ENCODE measurements around the gene CLTCL1. TPM values are rescaled to one million over a fixed set of nuclear protein-coding genes. Genes with fewer than 3 reads are reported as not detected.

Gene CLTCL1
- total and polyA plus RNA-seq, 2 donors (not counting 1 experiment from before 2014, with no cell fraction given): 1.0 to 5.5 TPM

DNA sequence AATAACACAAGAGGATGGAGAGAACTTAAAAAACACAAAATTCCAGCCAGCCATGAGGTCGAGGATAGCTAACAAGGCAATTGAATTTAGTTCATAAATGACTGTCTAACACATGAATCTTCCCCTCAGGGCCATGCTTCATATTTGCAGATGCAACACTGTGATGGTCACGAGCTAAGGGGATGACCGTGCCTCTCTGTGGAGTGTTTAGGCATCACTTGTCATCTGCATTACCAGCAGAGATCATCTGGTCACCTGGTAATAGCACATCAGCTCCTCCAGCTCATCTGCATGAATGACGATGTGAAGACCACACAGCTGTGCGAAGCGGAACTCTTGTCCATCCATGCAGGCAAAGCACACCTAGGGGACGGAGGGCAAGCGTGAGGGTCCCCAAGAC is 92.0 kb downstream of the CLTCL1 start:
- Histone ChIP-seq H3K9ac (ENCODE audit: low read length) (no peak overlapping the region), H3K36me3 (replicated peaks in 1 of 2; ENCODE audit: control extremely low read depth in 1 of 2, control insufficient read depth in 1 of 2, extremely low read depth in 1 of 2, insufficient read depth in 2 of 2, low read length in 1 of 2) (no peaks in the 10 kb centered on the region), H4K20me1 (ENCODE audit: control insufficient read depth, insufficient read depth, low read length, poor library complexity, severe bottlenecking) (no peaks in the 10 kb centered on the region), H3K4me3 (ENCODE audit: control extremely low read depth in 1 of 5, extremely low read depth in 1 of 5, insufficient read depth in 1 of 5, low read depth in 2 of 5, low read length in 4 of 5) (no peak overlapping the region), H3K4me1 (ENCODE audit: control insufficient read depth in 2 of 2, insufficient read depth in 2 of 2, low read length in 2 of 2) (peaks cover 5% of the 10 kb centered on the region in 2 donors), H3K79me2 (ENCODE audit: control insufficient read depth, insufficient read depth, low read length) (no peaks in the 10 kb centered on the region), H3K9me3 (ENCODE audit: control extremely low read depth in 1 of 3, control insufficient read depth in 2 of 3, insufficient read depth in 1 of 3, low read length in 2 of 3) (no peaks in the 10 kb centered on the region), H3K4me2 (replicated peaks; ENCODE audit: low read depth, low read length, poor library complexity, severe bottlenecking) (no peak overlapping the region), H3K27ac (ENCODE audit: low read length in 2 of 2) (no peak overlapping the region), H2AFZ (ENCODE audit: insufficient read depth, low read depth, low read length, poor library complexity, severe bottlenecking) (no peak overlapping the region), H3K27me3 (replicated peaks in 1 of 4; ENCODE audit: control extremely low read depth in 1 of 4, control insufficient read depth in 3 of 4, insufficient read depth in 4 of 4, low read length in 3 of 4) (no peaks in the 10 kb centered on the region)
- TF ChIP-seq, protein P1, sequence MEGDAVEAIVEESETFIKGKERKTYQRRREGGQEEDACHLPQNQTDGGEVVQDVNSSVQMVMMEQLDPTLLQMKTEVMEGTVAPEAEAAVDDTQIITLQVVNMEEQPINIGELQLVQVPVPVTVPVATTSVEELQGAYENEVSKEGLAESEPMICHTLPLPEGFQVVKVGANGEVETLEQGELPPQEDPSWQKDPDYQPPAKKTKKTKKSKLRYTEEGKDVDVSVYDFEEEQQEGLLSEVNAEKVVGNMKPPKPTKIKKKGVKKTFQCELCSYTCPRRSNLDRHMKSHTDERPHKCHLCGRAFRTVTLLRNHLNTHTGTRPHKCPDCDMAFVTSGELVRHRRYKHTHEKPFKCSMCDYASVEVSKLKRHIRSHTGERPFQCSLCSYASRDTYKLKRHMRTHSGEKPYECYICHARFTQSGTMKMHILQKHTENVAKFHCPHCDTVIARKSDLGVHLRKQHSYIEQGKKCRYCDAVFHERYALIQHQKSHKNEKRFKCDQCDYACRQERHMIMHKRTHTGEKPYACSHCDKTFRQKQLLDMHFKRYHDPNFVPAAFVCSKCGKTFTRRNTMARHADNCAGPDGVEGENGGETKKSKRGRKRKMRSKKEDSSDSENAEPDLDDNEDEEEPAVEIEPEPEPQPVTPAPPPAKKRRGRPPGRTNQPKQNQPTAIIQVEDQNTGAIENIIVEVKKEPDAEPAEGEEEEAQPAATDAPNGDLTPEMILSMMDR (IDR thresholded peaks at IDR 0.05): no peak
- TF ChIP-seq EZH2 (IDR thresholded peaks at IDR 0.05; ENCODE audit: borderline replicate concordance, insufficient read depth, low read depth, low read length, poor library complexity, severe bottlenecking): no peak
- peaks cover 16% of the 10 kb centered on the region for H3K4me1 Mint-ChIP-seq
- no peak overlapping the region for H3K27ac Mint-ChIP-seq
- peaks cover 3% of the 10 kb centered on the region for H3K27me3 Mint-ChIP-seq
- DNase-seq (no peak), ATAC-seq (ENCODE audit: low read depth) (no peak)
- intact Hi-C loops (cut with micrococcal nuclease): no loop called here
- ChIA-PET CTCF (interaction anchor here (0.6 kb wide), 1 partner anchor 80 kb away, joined by 3 read pairs; no protein-coding TSS in a partner anchor), POLR2A (no interaction called here)
- no peaks in the 10 kb centered on the region for H3K9me3 Mint-ChIP-seq (ENCODE audit: insufficient read depth)
- no peak overlapping the region for H3K4me3 Mint-ChIP-seq
- 87% methylated on average over 8 of the region's 8 CpGs for WGBS (ENCODE audit: insufficient coverage)

DNA sequence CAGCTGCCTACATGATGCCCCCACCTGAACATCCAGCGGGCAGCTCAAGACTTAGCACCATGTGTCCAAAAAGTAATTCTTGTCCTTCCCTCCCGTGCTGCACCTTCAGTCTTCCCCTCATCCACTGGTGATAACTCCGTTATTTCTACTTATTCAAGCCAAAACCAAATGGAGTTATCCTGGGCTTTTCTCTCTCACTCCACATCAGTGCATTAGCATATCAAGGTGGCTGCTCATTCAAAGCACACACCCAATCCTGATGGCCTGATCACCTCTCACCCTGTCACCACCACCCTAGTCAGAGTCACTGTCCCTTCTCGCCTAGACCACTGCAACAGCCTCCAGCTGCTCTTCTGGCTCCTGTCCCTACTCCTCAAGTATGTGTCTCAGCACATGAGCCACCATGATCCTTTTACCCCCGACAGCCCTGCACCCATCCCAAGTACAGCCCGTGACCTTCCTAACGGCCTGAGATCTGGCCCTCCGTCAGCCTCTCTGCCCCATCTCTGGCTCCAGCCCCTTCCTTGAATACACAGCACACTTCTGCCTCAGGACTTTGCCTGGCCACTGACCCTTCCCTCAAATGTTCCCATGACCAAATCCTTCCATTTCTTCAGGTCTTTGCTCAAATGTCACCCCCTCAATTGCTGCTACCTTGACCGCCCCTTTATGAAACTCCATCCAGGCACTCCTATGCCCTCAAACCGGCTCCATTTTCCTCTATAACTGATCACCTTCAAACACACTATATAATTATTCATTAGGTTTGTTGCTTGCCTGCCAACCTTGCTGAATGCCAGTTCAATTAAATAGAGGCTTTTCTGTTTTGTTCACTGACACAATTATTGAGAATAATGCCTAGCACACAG is 93.3 kb downstream of the CLTCL1 start:
- Mint-ChIP-seq H3K4me1 (peaks cover 16% of the 10 kb centered on the region), H3K9me3 (ENCODE audit: insufficient read depth) (no peaks in the 10 kb centered on the region), H3K27me3 (no peaks in the 10 kb centered on the region), H3K4me3 (no peak overlapping the region), H3K27ac (no peak overlapping the region)
- ChIA-PET CTCF (no interaction called here), POLR2A (no interaction called here)
- ATAC-seq (ENCODE audit: low read depth): no peak
- 98% methylated on average over 8 of the region's 10 CpGs for WGBS (ENCODE audit: insufficient coverage)
- no peak overlapping the region for H3K4me2 ChIP-seq (replicated peaks; ENCODE audit: low read depth, low read length, poor library complexity, severe bottlenecking)
- H3K79me2 ChIP-seq (ENCODE audit: control insufficient read depth, insufficient read depth, low read length): no peaks in the 10 kb centered on the region
- H3K4me3 ChIP-seq (ENCODE audit: control extremely low read depth in 1 of 5, extremely low read depth in 1 of 5, insufficient read depth in 1 of 5, low read depth in 2 of 5, low read length in 4 of 5): no peak overlapping the region
- TF ChIP-seq, protein P1 (IDR thresholded peaks at IDR 0.05): no peak
- TF ChIP-seq EZH2 (IDR thresholded peaks at IDR 0.05; ENCODE audit: borderline replicate concordance, insufficient read depth, low read depth, low read length, poor library complexity, severe bottlenecking): no peak
- H3K27ac ChIP-seq (ENCODE audit: low read length in 2 of 2): no peak overlapping the region
- H2AFZ ChIP-seq (ENCODE audit: insufficient read depth, low read depth, low read length, poor library complexity, severe bottlenecking): no peak overlapping the region
- no peaks in the 10 kb centered on the region for H3K36me3 ChIP-seq (replicated peaks in 1 of 2; ENCODE audit: control extremely low read depth in 1 of 2, control insufficient read depth in 1 of 2, extremely low read depth in 1 of 2, insufficient read depth in 2 of 2, low read length in 1 of 2)
- H3K27me3 ChIP-seq (replicated peaks in 1 of 4; ENCODE audit: control extremely low read depth in 1 of 4, control insufficient read depth in 3 of 4, insufficient read depth in 4 of 4, low read length in 3 of 4): no peaks in the 10 kb centered on the region
- peaks cover 5% of the 10 kb centered on the region in 2 donors for H3K4me1 ChIP-seq (ENCODE audit: control insufficient read depth in 2 of 2, insufficient read depth in 2 of 2, low read length in 2 of 2)
- peaks cover 0 to 5% (median 0%) of the 10 kb centered on the region in 3 donors for H3K9me3 ChIP-seq (ENCODE audit: control extremely low read depth in 1 of 3, control insufficient read depth in 2 of 3, insufficient read depth in 1 of 3, low read length in 2 of 3)
- H4K20me1 ChIP-seq (ENCODE audit: control insufficient read depth, insufficient read depth, low read length, poor library complexity, severe bottlenecking): no peaks in the 10 kb centered on the region
- no peak overlapping the region for H3K9ac ChIP-seq (ENCODE audit: low read length)
- intact Hi-C loops (cut with micrococcal nuclease): no loop called here
- DNase-seq: no peak

Measured in B cell (primary cell).